Right lung (tissue), 10 donors: Measurements from ENCODE around the gene OR5AC2. TPM values are rescaled to one million over a fixed set of nuclear protein-coding genes. Genes with fewer than 3 reads are reported as not detected.

ENCODE experiments used
- DNase-seq, 2 donors: peaks; one replicate each; pipeline ENCODE4 v3.0.0-alpha.2; 2013
- long read RNA-seq, 8 donors: transcript quantifications; one replicate each; lab custom pipeline, GENCODE V29; 2026
- polyA plus RNA-seq, 5 donors: library from polyadenylated mRNA; unstranded; fragments of 120-200 nt; gene quantifications; one replicate each; pipeline versions ENCODE4 v1.2.1 to v1.2.3, GENCODE V29; 2013; ENCODE audit warnings: inconsistent platforms in 1 of 5, low replicate concordance in 1 of 5; ENCODE audit not compliant: insufficient read length in 5 of 5, insufficient read depth in 1 of 5

OR5AC2 gene, protein sequence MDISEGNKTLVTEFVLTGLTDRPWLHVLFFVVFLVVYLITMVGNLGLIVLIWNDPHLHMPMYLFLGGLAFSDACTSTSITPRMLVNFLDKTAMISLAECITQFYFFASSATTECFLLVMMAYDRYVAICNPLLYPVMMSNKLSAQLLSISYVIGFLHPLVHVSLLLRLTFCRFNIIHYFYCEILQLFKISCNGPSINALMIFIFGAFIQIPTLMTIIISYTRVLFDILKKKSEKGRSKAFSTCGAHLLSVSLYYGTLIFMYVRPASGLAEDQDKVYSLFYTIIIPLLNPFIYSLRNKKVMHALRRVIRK
- not detected for polyA plus RNA-seq
- long read RNA-seq, donor 1, result 0 reads
- long read RNA-seq, donor 2, result 0 reads
- long read RNA-seq, donor 3, result 0 reads
- long read RNA-seq, donor 4, result 0 reads
- long read RNA-seq, donor 5, result 0 reads
- long read RNA-seq, donor 6, result 0 reads
- long read RNA-seq, donor 7, result 0 reads
- long read RNA-seq, donor 8, result 0 reads

DNA sequence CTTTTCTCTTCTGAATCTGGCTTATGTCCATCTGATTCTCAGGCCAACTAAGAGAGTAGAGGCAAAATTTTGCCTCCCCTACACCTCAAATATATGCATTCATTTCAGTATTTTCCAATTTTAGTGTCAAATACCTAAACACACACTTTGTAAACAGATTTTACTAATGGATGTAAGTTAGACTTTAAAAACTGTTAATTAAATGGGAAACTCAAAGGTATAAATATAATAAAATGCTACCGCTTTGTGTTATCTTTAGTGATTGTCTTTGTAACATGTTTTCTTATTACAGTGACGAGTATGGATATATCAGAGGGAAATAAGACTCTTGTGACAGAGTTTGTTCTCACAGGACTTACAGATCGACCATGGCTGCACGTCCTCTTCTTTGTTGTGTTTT, at the start of gene OR5AC2:
TSS of gene OR5AC2 (plus strand) at position 301 of the 400 bp plus-strand sequence. CDS start at position 301, 0 bp downstream.
- no peak for DNase-seq

DNA sequence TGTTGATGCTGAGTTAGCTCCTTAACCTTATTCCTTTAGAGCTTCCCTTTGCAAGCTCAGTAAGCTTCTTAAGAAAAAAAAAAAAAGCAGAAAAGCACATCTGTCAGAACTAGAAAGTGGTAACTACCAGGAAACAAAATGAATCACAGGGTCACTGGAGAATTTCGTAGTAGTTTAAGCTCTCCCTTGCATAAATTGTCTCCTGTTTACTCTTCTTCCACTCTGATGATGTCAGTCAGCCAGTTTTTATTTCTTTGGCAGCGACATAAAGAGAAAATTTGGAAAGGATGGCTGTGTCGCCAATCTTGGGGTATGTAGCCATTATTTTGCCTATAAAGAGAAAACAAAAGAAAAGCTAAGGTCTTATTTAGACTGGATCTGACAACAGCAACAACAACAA, 48.7 kb upstream of the OR5AC2 start:
- no peak for DNase-seq

DNA sequence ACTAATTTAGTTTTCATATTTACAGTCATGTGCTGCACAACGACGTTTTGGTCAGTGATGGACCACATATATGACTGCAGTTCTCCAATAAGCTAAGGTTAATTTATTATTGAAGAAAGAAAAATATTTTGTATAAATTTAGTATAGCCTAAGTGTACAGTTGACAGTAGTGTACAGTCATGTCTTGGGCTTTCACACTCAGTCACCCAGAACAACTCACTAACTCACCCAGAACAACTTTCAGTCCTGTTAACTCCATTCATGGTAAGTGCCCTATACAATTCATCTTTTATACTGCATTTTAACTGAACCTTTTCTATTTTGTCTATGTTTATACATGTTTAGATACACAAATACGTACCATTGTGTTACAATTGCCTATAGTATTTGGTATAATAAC, 48.1 kb upstream of the OR5AC2 start:
- DNase-seq, result no peak

DNA sequence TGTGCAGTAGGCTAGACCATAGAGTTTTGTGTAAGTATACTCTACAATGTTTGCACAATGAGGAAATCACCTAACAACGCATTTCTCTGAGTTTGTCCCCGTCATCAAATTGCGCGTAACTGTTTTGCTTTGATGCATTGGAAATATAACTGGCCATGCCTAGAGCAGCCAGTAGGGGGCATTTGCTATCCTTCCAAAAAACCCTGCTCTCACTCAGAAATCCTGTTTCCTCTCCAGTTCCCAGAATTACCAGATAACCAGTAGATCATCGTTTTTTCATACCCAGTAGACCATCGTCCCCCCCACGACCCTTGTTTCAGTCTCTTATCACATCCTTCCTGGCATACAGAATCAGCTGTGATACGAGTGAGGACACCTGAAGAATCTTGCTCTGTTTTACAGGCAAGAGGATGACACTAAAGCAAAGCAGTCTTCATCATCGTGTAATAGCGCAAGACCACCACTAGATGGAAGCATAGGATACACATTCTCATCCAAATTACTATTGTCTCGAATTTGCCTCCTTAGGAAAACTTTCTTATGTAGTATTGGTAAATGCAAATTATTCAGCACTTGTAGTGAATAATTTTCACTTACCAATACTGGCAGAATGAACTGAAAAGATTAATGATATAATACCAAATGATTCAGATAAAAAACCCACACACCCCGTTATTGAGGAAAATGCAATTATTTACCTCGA, 47.5 kb upstream of the OR5AC2 start:
- DNase-seq, result peak; percentile 77 to 83

DNA sequence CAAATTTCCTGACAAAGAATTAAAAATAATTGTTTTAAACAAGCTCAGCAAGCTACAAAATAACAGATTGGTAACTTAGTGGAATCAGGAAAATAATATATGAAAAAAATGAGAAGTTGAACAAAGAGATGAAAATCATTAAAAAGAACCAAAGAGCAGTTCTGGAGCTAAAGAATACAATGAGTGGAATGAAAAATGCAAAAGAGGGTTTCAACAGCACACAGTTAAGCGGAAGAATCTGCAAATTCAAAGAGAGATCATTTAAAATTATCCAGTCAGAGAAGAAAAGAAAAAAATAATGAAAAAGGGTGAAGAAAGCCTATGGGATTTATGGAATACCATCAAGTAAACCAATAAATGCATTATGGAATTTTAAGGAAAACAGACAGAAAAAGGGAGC, 45.6 kb upstream of the OR5AC2 start:
- no peak for DNase-seq

DNA sequence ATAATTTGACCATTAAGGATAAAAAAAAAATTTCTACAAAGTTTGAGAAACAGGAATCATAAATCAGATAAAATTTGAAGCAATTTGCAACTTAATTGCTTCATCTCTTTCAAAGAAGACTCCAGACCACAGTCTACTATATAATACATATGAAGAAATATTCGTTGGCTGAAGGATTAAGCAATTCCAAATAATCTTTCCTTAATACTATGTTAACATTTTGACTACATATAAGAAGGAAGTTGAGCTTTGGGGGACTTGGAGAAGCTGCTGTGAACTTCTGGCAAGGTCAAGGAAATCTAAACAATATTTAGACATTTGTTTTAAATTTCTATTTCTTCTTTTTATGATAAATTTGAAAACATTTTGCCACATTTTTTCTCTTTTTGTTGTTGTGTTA, 38.4 kb upstream of the OR5AC2 start:
- DNase-seq, result no peak

DNA sequence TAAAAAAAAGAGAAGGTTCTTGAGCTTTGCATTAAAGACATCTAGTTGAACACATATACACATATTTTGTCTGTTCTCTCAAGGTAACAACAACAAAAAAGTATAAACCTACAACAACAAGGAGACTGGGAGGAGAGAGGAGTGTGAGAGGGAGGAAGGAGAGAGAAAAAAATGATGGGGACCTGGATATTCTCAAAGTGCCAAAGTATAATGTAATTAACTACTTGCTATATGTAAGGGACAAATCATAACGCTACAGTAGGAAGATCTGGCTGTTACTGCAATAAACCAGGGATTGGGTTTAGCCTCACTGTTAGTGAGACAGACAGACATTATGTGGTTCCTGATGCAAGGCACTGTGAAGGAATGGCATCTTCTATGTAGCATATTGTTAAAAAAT, 37.7 kb upstream of the OR5AC2 start:
- DNase-seq, result no peak

DNA sequence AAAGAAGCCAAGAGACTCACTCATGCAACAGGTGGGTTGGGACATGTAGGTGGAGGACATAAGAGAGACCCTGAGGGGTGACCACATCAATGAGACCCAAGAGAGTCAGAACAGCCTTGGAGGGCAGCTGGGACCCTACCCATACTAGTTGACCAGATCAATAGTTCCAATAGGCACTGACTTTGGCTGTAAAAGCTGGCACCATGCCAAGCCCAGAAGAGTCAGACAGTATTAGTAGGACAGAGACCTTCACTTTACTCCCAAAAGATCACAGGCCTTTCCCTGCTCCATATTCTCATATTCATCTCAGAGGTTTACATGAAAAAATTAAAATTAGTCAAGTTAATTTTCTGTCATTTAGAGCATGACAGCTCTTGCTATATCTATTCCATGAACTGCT, 30.9 kb upstream of the OR5AC2 start:
- no peak for DNase-seq

DNA sequence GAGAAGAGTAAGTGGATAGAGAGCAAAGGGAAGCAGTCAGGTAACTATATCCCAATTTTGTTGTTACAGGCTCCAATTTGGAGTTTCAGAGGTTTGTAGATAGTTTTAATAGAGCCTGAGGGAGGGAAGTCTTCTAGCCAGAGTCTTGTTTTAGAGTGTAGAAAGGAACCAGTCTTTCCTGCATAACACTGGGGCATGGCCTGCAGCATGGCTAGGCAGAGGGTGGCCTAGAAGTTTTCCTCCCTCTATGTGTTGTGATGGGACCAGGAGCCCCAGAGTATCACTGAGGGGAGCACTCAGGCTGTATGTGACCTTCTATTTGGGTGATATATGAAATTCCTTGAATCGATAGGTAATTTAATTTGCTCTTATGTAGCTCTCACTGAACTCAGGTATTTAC, 29.3 kb upstream of the OR5AC2 start:
- DNase-seq, result no peak

DNA sequence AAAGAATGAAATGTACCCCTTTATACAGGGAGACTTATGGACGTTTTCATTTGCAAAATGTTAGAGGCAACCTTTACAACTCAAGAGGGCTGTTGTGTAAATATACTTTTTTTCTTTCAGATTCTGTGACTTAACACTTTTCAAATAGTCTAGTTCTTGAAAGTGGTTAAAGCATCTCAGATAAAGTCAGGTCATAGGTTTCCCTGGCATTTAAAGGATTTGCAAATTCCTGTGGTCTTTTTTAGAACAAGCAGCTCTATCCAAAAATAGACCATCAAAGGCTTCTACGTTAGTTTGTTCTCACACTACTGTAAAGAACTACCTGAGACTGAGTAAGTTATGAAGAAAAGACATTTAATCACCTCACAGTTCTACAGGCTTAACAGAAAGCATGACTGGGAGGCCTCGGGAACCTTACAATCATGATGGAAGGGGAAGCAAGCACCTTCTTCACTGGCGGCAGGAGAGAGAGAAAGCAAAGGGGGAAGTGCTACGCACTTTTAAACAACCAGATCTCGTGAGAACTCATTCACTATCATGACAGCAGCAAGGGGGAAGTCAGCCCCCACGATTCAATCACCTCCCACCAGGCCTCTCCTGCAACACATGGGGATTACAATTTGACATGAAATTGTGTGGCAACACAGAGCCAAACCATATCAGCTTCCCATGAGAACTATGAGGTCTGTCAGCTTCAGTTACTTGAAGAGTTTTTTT, 28.6 kb upstream of the OR5AC2 start:
- DNase-seq, result no peak

DNA sequence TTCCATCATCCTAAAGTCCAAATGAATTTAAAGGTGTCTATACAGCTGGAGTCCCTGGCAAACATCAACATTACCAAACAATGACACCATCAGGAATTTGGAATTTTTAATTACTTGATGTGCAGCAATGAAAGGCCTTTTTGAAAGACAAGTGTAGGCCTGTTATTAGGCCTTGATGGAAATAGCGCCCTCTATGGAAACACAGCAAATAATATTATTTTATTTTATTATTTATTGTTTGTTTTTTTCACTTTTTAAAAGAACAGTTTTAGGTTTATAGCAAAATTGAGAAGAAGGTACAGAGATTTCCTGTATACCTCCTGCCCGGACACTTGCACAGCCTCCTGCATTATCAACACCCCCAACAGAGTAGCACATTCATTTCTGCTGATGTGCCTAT, 18.1 kb upstream of the OR5AC2 start:
- DNase-seq, result no peak

DNA sequence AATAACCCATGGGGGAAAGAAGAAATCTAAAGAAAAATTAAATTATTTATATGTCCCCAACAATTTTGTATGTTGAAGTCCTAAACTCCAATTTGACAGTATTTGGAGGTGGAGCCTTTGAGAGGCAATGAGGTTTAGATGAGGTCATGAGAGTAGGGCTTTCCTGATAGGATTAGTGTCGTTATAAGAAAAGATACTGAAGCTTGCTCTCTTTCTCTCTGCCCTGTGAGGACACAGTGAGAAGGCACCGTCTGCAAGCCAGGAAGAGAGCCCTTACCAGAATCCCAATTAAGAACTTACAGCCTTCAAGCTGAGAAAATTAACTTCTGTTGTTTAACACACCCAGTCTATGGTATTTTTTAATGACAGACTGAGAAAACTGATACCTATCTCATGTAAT, 16.1 kb upstream of the OR5AC2 start:
- DNase-seq, result no peak

DNA sequence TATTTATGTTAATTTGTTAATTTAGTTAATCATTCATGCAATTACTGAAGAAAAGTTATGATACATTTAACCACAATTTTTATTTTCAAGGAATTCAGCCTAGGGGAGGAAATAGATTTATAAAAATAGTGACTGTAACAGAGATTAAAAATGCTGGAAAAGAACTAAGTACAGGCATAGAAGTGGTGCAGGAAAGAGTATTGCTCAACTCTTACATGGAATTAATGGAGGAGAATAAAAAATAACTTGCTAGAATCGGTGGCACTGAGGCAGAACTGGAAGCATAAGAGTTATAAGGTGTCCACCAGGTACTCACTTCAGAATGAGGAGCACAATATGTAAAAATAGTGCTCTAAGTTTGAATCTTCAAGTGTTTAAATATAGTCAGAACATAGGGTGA, 13.5 kb upstream of the OR5AC2 start:
- no peak for DNase-seq

DNA sequence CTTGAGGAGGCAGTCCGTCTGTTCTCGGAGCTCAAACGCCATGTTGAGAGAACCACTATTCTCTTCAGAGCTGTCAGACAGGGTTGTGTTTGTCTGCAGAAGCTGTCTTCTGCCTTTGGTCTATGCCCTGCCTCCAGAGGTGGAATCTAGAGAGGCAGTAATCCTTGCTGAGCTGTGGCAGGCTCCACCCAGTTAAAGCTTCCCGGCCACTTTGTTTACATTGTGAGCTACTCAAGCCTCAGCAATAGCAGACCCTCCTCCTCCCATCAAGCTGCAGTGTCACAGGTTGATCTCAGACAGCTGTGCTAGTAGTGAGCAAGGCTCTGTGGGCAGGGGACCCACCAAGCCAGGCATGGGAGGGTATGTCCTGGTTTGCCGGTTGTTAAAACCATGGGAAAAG, 8.9 kb downstream of the OR5AC2 start:
- no peak for DNase-seq

DNA sequence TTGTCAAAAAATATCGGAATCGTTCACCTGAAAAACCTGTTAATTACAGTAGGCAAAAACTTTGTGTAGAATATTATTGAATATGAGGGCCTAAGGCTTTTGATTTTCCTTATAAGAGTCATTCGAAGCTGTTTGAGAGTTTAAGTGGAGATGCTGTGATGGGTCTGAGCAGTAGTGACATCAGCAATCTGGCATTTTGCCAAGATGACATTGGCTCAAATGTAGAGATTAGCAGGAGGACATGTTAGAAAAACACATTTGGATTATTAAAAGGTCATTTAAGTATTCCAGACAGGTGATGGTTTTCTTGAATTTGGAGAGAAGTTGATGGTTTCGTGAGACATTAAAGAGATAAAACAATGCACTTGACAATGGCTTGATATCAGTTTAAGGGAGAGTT, 12.9 kb downstream of the OR5AC2 start:
- no peak for DNase-seq

DNA sequence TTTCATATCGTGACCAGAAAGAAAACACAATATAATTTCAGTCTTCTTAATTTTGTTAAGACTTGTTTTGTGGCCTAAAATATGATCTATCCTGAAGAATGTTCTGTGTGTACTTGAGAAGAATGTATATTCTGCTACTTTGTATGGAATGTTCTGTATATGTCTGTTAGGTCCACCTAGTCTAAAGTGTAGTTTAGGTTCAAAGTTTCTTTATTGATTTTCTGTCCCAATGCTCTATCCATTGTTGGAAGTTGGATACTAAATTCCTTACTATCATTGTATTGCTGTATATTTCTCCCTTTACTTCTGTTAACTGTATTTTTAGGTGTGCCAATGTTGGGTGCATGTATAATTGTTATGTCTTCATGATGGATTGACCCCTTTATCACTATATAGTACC, 21.2 kb downstream of the OR5AC2 start:
- no peak for DNase-seq

DNA sequence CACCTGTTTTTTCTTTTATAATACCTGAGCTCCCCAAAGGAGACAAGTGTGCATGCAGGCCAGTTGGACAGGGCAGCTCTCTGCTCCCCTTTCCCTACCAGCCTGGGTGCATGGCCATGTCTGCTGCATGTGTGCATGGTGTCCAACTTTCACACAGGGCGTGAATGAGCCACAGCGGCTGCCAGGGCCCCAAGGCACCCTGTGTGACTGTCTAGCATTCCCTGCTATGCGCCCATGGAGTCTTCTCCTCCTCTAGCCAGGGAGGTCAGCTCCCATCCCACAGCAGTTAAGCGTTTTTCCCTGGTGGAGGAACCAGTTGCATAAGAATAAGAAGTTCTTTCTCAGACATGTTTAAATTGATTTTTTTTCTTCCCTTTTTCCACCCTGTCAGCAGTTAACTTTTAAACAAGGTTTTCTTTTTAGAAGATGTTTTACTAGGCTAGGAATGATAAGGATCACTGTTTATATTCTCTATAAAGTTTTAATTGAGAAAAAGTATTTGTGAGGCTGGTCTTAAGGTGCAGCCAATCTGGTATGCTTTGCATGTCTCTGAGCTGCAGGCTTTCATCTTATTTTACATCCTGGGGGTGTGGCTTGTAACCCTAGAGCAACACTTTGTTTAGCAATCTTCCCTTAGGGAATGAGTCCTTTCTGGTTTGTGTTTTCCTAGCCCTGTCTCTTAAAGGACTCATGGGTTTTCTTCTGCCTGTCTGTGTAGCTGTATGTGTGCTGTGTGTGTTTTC, 23.0 kb downstream of the OR5AC2 start:
- no peak for DNase-seq

DNA sequence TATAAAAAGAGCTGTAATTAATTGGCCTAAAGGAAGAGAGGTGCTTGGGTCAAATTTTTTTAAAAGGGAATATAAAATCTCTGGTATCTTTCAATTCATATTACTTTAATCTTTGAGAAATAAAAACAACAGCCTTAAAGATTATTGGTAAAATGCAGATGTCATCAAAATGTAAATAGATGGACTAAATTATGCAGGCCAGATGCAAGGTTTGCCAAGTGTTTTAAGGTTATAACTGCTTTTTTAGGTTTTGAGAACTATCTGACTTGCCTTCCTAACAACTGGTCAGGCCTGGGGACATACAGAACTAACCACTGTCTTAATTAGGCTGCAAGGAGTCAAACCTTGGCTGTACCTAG, 23.6 kb downstream of the OR5AC2 start:
- no peak for DNase-seq

DNA sequence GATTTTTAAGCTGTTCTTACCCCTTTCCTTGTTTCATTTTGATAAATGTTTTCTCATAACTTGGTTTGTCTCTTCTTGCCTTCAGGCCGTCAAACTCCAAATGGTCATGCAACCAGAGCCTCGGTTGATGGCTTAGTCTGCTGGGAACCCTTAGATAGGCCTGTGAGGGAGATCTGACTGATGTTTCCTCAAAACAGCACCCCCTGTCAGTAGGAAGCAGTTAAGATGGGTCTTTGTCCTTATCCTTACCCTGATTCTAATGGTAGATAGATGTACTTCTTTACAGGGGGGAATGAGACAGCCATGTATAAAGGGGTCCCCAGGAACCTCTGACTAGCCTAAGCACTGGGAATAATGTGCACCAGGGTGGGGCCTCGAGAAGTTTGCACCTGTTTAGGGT, 27.3 kb downstream of the OR5AC2 start:
- DNase-seq, result no peak

DNA sequence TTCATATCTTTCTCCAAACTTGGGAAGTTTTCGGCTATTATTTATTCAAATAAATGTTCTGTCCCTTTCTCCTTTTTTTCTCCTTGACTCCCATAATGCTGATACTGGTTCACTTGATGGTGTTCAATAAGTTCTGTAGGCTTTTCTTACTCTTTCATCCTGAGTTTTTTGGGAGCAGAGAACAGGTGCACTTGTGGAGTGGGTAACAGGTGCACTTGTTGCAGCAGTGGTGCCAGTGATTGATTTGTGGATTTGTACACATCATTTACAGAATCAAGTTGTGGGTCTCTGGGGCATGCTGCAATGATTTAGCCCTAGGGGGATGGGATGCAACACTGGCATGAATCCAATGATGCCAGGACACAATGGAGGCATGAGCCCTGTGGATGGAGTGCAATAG, 28.7 kb downstream of the OR5AC2 start:
- no peak for DNase-seq

DNA sequence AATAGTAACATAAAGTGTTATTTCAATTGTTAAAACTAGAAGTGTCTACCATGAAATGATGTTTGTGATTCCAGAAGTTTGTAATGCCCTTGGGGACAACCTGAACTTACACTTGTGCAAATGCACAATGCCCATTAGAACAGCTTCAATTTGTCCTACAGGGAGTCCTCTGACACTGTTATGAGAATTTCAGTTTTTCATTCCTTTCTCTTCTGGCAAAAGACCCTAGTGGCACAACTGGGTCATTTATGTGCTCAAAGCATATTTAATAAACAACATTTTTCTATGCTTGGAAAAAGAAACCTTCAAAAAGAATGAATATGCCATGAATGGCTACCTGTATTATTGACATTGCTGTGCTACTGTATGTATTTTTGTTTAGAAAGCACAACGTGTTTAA, 43.4 kb downstream of the OR5AC2 start, which contains the start of gene OR5H1:
TSS of gene OR5H1 (plus strand) at position 301 of the 400 bp plus-strand sequence. CDS start 1,977 bp downstream, outside the sequence.
- no peak for DNase-seq

DNA sequence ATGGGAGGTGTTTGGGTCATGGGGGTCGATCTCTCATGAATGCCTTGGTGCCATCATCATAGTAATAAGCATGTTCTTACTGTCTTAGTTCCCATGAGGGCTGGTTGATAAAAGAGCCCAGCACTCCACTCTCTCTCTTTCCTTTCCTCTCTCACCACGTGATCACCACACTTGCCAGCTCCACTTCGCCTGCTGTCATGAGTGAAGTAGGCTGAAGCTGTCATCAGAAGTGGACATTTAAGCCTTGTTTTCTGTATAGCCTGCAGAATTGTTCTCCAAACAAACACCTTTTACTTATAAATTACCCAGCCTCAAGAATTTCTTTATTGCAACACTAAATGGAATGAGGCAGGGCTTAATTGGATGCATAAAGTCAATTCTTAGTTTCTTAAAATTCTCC, 49.7 kb downstream of the OR5AC2 start:
- no peak for DNase-seq
